Activated CD4-positive, CD25-positive, alpha-beta regulatory T cell treated with anti-CD3 and anti-CD28 coated beads, Interleukin-2, amount 50 U/mL, for 72 hours (primary cell): ENCODE data around the gene CDH12.
"Not testable (repeated sequence)": the region's sequence is repeated elsewhere in the genome, so short reads cannot be mapped to it uniquely, and the experiment has no call there.

Experiments used
- DNase-seq: peaks from one replicate; pipeline ENCODE4 v3.0.0; 2021

CDH12 gene

DNA sequence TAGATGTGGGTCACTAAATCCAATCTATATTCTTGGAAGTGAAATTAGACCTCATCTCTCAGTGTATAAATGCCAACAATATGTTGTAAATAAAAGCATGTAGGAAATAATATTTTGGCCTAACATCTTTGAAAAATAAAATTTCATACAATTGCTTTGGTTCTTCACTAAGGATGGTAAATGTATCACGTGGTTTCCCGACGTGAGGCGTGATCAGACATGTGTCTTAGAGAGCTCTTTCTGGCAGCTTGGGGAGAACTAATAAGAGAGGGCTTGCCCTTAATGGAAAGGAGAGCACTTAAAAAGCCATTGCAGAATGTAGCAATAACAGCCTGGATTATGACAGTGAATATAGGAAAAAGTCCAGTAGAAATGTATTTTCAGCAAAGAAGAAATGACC lies 602.6 kb downstream of the CDH12 start:
- no peak for DNase-seq

- DNase-seq, result no peak
These were observed 603.9 kb downstream of the CDH12 start for GRCh38 chr5:22249209-22249729.

GRCh38 chr5:22245770-22246169 lies 607.4 kb downstream of the CDH12 start:
- no peak for DNase-seq

DNA sequence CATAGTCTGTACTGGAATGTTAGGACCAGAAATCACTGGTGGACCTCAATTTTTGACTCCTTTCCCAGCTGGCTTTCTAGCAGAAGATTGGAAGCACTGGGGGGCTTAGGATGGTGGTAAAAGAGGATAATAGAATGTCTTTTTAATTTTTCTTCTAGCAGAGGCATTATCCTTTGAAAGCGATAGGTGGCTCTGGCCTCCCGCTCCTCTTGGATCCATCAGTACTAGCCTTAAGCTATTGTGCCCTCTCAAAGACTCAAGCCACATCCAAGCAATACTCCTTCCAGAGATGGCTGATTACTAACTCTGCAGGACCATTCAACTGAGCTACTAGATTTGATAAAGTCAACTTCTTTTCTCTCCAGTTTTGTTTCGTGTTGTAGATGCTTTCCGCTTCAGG lies 610.6 kb downstream of the CDH12 start:
- no peak for DNase-seq

DNA sequence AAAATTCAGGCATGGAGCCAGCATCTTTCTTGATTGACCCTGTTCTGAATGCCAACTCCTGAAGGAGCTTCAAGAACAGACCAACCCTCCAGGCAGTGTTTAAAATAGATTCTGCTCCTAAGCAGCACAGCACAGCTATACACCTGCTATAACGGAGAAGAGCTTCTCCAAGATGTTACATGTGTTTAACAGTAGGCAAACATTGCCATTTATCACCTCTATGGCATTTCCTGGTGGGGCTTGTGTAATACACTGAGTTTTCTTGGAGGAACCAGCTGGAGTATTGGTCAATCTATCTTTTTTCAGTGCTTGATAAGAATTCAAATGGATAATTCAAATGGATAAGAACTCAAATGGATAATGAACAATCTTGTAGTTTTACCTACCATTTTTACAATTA lies 615.1 kb downstream of the CDH12 start:
- DNase-seq, result no peak

DNA sequence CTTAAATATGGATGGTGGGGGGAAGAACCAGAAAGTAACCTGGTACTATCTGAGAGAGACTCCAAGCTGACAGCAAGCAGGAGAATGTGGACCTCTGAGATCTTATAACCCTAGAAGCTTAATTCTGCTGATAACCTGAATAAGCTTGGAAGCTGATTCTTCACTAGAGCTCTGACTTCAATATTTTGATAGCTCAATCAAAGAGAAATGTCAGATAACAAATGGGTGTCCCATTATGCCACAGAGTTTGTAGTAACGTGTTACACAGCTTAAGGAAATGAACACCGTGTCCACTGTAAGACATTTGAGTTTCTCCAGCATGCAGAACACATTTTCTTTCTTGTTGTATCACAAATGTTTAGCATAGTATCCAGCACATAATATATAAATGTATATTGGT lies 626.7 kb downstream of the CDH12 start:
- no peak for DNase-seq

- no peak for DNase-seq
These were observed 630.1 kb downstream of the CDH12 start for GRCh38 chr5:22223079-22223478.

- not testable (repeated sequence) for DNase-seq
These were observed 639.2 kb downstream of the CDH12 start for GRCh38 chr5:22213703-22214495.

GRCh38 chr5:22212254-22212991 lies 640.7 kb downstream of the CDH12 start:
- not testable (repeated sequence) for DNase-seq

DNA sequence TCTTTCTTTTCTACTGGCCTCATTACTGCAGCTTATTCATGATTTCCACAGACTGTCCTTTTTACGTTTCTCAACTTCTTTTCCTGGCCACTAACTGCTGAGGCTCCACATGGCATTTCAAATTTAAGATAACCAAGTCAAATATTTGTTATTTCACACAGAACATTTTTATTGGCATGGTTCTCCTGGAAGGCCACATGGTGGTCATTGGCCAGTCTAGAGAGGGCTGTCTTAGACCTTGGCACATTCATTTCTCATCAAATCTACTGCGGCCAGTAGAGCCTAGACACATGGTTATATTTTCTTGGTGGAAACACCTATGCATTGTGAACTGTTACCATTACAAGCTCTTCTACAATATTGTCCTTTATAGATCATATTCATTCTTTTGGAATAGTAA lies 644.7 kb downstream of the CDH12 start:
- not testable (repeated sequence) for DNase-seq

DNA sequence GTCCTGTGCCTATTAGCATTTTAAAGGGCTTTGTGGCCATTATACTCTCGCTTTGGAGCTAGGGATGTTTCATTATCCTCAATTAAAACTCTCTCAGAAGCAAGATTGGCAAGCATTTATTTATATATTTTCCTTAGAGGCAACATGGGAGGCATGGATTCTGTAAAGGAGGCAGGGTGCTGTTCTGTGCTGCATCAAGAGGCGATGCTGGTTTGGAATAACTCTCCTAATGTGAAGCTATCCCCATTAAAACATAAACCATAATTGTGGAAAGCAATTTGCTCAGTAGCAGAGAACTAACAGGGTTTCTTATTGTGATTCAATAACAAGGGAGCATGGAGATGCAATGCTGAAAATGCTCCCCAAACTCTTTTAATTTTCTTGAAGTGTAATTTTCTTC lies 664.5 kb downstream of the CDH12 start:
- DNase-seq, result not testable (repeated sequence)

- not testable (repeated sequence) for DNase-seq
These were observed 665.4 kb downstream of the CDH12 start for GRCh38 chr5:22187632-22188228.

- DNase-seq, result not testable (repeated sequence)
These were observed 683.9 kb downstream of the CDH12 start for GRCh38 chr5:22169226-22169625.

GRCh38 chr5:22168704-22169103 lies 684.4 kb downstream of the CDH12 start:
- DNase-seq, result not testable (repeated sequence)

DNA sequence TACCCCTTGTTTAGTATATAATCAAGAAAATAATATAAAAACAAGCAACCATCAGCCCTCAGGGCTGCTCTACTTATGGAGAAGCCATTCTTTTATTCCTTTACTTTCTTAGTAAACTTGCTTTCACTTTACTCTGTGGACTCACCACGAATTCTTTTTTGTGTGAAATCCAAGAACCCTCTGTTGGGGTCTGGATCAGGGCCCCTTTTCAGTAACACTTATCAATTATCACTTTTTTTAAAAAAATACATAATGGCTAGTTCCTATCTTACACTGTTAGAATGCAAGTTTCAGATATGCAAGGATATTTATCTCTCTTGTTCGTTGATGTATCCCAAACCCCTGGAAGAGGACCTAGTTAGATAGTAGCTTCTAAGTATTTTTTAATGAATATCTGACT lies 687.2 kb downstream of the CDH12 start:
- DNase-seq, result not testable (repeated sequence)

- DNase-seq, result not testable (repeated sequence)
These were observed 688.0 kb downstream of the CDH12 start for GRCh38 chr5:22164910-22165748.

GRCh38 chr5:22156953-22157352 lies 696.2 kb downstream of the CDH12 start:
- DNase-seq, result not testable (repeated sequence)

GRCh38 chr5:22154779-22155178 lies 698.4 kb downstream of the CDH12 start:
- DNase-seq, result not testable (repeated sequence)

DNA sequence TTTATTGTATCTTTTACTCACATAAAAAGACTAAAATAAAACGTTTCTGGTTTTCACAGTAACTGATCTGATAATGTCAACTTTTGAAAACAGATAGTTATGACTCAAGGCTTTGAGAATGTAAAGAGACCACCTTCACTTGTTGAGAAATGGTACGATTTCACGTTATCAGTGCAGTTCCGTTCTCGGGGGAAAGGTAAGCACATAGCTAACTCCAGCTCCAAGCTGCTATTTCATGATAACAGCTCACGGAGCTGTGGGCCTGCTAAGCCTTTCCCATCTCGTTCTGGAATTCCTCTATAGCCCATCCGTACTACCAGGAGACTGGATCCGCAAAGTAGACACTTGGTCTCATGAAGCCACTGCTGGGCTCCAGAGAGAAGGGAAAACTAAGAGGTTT lies 701.3 kb downstream of the CDH12 start:
- DNase-seq, result not testable (repeated sequence)

- DNase-seq, result not testable (repeated sequence)
These were observed 712.7 kb downstream of the CDH12 start for GRCh38 chr5:22140418-22140817.

- not testable (repeated sequence) for DNase-seq
These were observed 713.4 kb downstream of the CDH12 start for GRCh38 chr5:22139662-22140300.

- DNase-seq, result no peak
These were observed 741.8 kb downstream of the CDH12 start for GRCh38 chr5:22111320-22111719.
